Measurements from ENCODE around the gene PTK6.

PTK6 gene

DNA sequence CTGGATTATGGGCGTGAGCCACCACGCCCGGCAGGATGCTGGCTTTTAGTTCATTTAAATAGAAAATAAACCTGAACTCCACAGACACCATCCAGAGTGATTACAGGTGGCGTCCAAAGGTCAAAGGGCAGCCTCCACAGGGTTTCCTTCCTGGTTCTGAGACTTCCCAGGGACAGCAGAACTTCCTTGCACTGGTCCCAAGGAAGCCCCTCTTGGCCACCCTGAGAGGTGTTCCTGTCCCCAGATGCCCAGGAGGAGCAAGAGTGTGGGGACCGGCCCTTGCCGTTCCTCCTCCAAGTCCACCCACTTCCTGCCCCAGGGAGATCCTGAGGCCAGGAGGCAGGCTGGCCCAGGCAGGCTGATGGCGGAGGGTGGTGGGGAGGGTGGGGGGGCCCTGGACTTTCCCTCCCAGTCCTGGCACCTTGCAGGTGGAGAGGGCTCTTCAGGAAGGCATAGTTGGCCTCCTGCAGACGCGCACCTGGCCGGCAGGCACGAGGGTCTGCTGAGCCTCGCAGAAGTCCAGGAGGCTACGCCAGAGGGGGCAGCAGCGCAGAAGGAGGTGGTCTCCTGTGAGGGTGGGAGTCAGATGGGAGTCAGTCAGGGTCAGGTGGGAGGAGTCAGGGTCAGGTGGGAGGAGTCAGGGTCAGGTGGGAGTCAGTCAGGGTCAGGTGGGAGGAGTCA is 21.8 kb upstream of the PTK6 start:
- DNase-seq (ENCODE audit: low read depth) = no peak
- no peak for TF ChIP-seq CTCF (IDR thresholded peaks at IDR 0.05; ENCODE audit: low read length, missing control alignments)
- no peak overlapping the region for H3K4me3 ChIP-seq (replicated peaks; ENCODE audit: low read depth, low read length)

DNA sequence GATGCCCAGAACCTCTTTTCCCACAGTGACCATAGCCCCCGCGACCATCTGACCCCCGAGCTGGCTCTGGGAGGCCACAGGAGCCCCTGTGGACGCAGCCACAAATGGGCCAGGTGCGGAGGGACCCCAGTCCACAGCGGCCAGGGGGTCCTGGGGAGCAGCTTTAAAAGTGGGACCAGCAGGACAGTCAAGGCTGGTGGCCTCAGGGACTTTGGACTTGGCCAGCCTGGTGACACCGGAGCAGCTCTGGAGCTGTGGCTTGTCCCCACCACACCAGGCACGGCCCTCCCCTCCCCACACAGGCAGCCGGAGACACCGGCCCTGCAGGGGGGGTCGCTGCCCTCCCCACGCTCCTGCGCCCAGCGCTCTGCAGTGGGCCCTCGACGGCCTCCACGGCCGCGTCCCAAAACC is 20.3 kb upstream of the PTK6 start:
- no peak for DNase-seq (ENCODE audit: low read depth)
- TF ChIP-seq CTCF (IDR thresholded peaks at IDR 0.05; ENCODE audit: low read length, missing control alignments) = no peak
- no peak overlapping the region for H3K4me3 ChIP-seq (replicated peaks; ENCODE audit: low read depth, low read length)

DNA sequence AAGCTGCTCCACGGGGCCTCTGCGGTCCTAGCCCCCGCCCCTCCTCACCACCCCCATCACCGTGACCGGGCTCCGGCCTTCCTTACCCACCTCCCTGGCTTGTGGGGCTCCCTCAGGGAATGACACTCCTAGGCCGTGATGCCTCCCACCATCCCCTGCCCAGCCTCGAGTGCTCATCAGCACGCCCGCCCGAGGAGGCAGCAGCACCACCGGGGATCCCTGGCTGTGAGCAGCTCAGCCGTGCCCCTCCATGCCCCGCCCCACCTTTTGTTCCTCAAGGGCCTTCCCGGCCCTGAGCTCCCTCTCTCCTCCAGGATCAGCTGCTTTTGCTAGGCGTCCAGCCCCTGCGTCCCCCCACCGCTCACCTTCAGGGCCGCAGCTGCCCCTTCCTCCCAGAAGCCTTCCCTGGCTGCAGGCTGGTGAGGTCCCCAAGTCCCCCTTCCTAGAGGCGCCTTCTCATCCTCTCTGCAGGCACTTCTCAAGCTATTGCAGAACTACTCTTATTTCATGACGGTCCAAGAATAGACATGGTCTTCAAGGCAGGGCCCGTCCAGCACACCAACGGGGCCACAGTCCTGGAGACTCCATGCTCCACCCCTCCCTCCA is 19.8 kb upstream of the PTK6 start:
- no peak overlapping the region for H3K4me3 ChIP-seq (replicated peaks; ENCODE audit: low read depth, low read length)
- no peak for TF ChIP-seq CTCF (IDR thresholded peaks at IDR 0.05; ENCODE audit: low read length, missing control alignments)
- no peak for DNase-seq (ENCODE audit: low read depth)

- DNase-seq (ENCODE audit: low read depth) = no peak
- H3K4me3 ChIP-seq (replicated peaks; ENCODE audit: low read depth, low read length) = no peak overlapping the region
- no peak for TF ChIP-seq CTCF (IDR thresholded peaks at IDR 0.05; ENCODE audit: low read length, missing control alignments)
Observed at GRCh38 chr20:63555661-63556381, 18.6 kb upstream of the PTK6 start.

- no peak for TF ChIP-seq CTCF (IDR thresholded peaks at IDR 0.05; ENCODE audit: low read length, missing control alignments)
- peak overlapping the region; percentile 66 for H3K4me3 ChIP-seq (replicated peaks; ENCODE audit: low read depth, low read length)
- DNase-seq (ENCODE audit: low read depth) = no peak
Observed at GRCh38 chr20:63554361-63555278, 17.4 kb upstream of the PTK6 start.

DNA sequence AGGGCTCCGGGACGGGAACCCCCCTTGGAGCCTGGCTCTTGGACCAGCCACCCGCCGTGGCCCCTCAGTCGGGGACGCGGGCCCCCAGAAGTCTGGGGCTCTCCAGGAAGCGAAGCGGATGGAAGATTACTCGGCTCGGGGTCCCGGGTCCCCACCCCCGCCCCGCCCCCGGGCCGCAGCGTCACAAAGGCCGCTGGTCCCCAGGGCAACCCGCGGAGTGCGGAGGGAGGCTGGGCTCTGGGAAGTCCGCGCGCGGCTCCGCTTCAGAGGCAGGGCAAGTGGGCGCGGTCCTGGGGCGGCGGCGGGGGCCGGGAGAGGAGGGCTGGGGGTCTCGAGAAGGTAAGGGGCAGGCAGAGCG is 16.7 kb upstream of the PTK6 start, which contains the start of gene FNDC11:
FNDC11 (plus strand) TSS at position 227 of the 358 bp plus-strand sequence. CDS start 1,505 bp downstream, outside the sequence.
- DNase-seq (ENCODE audit: low read depth) = peak; percentile 26
- peak within 1 kb of the TSS; percentile 66 for H3K4me3 ChIP-seq (replicated peaks; ENCODE audit: low read depth, low read length)
- TF ChIP-seq CTCF (IDR thresholded peaks at IDR 0.05; ENCODE audit: low read length, missing control alignments) = no peak
